GM19239 (cell line): Measurements from ENCODE around the gene TAOK1.
"Not testable (repeated sequence)": the region's sequence is repeated elsewhere in the genome, so short reads cannot be mapped to it uniquely, and the experiment has no call there.

Experiments used
- DNase-seq: peaks from one replicate; pipeline ENCODE4 v3.0.0; 2011; ENCODE audit warnings: low spot score; ENCODE audit not compliant: insufficient read length
- FAIRE-seq: peaks from 2 replicates; lab custom pipeline; 2011; peaks lifted over from hg19 to GRCh38; lab: Jason Lieb, UNC

Gene TAOK1

DNA sequence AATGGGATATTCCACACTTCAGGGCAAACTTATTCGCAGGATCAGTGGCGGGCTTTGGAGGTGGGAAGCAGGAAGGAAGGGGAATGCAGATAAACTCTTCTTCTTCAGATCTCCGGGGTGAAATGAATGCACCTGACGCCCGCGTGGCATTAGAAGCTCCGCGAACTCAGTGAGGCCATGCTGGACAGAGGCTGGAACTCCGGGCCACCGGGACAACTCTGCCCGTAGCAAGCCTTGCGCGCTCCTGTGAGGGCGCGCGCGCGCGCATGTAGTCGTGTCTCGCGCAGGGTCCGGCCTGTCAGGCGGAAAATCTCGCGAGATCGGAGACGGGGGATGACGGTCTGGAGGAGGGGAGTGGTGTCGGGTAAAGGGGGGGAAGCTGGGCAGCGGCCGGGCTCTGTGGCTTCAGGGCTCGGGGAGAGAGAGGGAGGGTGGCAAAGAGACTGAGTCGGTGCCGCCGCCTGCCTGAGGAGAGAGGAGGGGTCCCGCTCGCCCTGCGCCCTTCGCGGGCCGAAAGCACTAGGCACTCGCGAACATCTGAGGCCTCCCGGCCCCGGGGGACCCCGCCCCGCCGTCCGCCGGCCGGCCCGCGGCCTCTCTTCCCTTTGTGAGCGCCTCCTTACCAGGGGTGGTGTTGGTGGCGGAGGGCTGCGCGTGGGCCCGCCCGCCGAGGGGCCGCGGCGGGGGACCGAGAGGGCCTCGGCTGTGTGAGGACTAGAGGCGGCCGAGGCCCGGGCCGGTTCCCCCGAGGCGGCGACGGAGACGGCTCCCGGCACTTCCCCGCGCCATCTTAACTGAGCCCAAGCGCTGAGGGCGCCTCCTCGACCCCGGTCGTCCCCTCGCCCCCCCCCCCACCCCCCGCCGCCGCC, at the start of gene TAOK1:
Gene TAOK1 (plus strand): TSS at position 382 of the 869 bp plus-strand sequence. CDS start 61,186 bp downstream, outside the sequence.
- FAIRE-seq (peak; percentile 100), DNase-seq (peak; percentile 88)

GRCh38 chr17:29341726-29342125, 48.4 kb upstream of the TAOK1 start:
- DNase-seq: no peak
- no peak for FAIRE-seq

- no peak for DNase-seq
- no peak for FAIRE-seq
These were observed 47.9 kb upstream of the TAOK1 start for GRCh38 chr17:29342158-29342765.

- FAIRE-seq (no peak), DNase-seq (no peak)
These were observed 45.8 kb upstream of the TAOK1 start for GRCh38 chr17:29344201-29344856.

- no peak for FAIRE-seq
- no peak for DNase-seq
These were observed 45.1 kb upstream of the TAOK1 start for GRCh38 chr17:29345066-29345465.

DNA sequence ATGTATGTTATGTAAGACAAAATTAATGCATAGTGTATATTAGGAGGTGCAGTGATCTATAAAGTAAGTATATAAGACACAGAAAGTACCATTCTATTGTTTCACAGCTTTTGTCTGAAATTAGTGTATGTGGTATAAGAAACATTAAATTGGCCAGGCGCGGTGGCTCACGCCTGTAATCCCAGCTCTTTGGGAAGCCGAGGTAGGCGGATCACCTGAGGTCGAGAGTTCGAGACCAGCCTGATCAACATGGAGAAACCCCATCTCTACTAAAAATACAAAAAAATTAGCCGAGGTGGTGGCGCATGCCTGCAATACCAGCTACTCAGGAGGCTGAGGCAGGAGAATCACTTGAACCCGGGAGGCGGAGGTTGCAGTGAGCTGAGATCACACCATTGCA, 44.7 kb upstream of the TAOK1 start:
- DNase-seq, FAIRE-seq: not testable (repeated sequence)

GRCh38 chr17:29346462-29346861, 43.7 kb upstream of the TAOK1 start:
- DNase-seq (no peak), FAIRE-seq (no peak)

DNA sequence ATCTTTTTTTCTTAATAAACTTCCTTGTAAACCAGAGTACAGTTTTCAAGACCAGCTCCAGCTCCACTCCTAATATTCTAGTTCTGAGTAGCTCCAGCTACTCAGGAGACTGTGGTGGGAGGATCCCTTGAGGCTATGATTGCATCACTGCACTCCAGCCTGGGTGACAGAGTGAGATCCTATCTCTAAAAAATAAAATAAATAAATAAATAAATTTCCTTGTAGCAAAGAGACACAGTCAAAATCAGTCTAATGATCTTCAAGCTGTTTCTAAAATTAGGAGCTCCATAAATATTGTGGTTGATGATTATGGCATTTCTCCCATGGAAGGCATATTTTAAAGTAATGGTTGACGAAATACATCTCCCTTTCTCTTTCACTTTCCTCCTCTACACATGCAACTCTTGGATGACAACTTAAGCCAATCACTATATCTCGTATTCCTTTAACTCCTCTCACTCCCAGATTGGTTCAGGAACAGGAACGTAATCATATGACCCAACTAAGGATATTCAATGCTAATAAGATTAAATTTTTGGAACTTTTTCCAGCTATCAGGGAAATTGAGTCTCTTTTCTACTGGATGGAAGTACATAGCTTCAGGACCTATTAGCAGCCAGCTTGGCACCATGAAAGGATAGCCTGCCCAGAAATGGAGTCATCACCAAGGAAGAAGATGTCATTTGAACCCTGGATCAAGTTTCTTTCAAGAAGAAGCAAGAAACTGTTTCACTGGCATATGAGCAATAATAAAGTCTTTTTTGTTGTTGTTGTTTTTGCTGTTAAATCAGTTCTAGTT, 42.1 kb upstream of the TAOK1 start:
- FAIRE-seq (no peak), DNase-seq (no peak)

DNA sequence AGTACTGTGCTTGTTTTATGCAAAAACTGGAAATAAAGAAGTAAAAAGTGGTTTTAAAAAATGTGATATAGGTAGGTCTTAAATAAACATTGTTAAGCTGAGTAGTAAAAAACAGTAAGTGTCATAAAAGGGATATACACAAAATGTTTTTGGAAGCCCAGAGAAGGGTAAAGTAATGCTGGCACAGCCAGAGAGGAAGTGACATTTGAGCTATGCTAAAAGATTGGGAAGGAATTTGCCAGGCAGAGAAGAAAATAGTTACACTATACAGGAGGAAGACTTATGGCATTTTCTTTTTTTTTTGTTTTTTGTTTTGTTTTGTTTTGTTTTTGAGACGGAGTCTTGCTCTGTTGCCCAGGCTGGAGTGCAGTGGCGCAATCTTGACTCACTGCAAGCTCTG, 40.8 kb upstream of the TAOK1 start:
- FAIRE-seq: no peak
- DNase-seq: no peak

GRCh38 chr17:29352146-29352545, 38.0 kb upstream of the TAOK1 start:
- no peak for FAIRE-seq

GRCh38 chr17:29357232-29357631, 32.9 kb upstream of the TAOK1 start:
- no peak for FAIRE-seq
- DNase-seq: no peak

More at GRCh38 chr17:29352146-29352545, 38.0 kb upstream of the TAOK1 start:
- no peak for DNase-seq

- FAIRE-seq (no peak), DNase-seq (no peak)
These were observed 32.3 kb upstream of the TAOK1 start for GRCh38 chr17:29357821-29358232.

GRCh38 chr17:29358416-29358815, 31.7 kb upstream of the TAOK1 start:
- no peak for FAIRE-seq
- no peak for DNase-seq

DNA sequence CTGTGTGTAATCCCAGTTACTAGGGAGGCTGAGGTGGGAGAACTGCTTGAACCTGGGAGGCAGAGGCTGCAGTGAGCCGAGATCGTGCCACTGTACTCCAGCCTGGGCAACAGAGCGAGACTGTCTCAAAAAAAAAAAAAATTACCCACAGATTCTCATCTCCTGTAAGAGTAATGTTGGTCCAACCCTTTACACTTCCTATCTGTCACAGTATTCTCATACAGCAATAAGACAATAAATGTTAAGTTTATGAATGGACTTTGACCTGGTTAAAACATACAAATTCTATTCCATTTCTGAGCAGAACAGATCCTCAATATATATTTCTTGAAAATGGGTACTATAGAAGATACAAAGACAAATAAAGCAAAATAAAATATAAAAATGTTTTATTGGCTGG, 30.4 kb upstream of the TAOK1 start:
- no peak for DNase-seq
- FAIRE-seq: no peak

- DNase-seq: no peak
- no peak for FAIRE-seq
These were observed 26.4 kb upstream of the TAOK1 start for GRCh38 chr17:29363716-29364115.

DNA sequence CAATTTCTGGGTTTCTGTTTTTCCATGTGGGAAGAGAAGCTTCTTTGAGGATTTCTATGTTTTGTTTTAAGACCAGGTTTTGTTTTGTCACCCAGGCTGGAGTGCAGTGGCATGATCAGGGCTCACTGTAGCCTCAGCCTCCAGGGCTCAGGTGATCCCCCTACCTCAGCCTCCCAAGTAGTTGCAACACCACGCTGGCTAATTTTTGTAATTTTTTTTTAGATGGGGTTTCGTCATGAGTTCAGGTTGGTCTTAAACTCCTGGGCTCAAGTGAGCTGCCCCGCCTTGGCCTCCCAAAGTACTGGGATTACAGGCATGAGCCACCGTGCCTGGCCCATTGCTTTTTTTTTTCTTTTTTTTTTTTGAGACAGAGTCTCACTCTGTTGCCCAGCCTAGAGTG, 25.5 kb upstream of the TAOK1 start:
- DNase-seq (no peak), FAIRE-seq (no peak)

- no peak for DNase-seq
These were observed 22.0 kb upstream of the TAOK1 start for GRCh38 chr17:29368161-29368560.

DNA sequence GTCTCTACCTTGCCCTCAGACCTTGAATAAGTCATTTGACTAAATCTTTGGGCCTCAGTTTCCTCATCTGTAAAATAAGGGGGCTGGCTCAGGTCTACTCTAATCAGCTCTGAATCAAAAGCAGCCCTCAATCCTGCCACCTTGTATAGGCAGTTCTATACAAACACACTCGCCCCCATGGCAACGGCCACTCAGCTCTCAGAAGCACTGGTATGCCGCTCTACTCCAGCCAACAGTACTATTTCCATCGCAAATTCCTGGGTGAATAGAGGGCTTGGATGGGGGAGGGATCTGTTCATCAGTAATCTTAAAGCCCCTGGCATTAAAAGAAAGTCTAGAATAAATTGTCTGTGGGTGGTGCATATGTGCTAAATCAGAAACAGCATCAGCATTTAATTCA, 21.2 kb upstream of the TAOK1 start:
- DNase-seq (no peak), FAIRE-seq (no peak)

More at GRCh38 chr17:29368161-29368560, 22.0 kb upstream of the TAOK1 start:
- FAIRE-seq: no peak

- FAIRE-seq (peak; percentile 96), DNase-seq (peak; percentile 58)
These were observed 20.1 kb upstream of the TAOK1 start for GRCh38 chr17:29369831-29370735.
